GM21786 (cell line): ENCODE measurements around the gene CCL4.

Experiments
- ATAC-seq: cut with Tn5 transposase; IDR thresholded peaks from one replicate; pipeline ENCODE4 v1.9.1; 2021; ENCODE audit not compliant: unreplicated experiment

CCL4 gene

DNA sequence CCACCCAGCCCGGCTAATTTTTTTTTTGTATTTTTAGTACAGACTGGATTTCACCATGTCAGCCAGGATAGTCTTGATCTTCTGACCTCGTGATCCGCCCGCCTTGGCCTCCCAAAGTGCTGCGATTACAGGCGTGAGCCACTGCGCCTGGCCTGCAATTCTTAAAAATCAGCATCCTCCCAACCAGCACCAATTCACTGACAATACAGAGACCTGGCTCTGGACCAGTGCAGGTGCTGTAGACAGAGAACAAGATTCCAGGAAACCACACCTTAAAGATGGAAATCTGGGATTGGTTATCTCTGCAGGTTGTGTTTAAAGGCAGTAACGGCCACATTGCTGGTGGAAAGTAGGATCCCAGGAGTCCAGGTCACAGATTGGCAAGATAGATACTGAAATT is 39.2 kb downstream of the CCL4 start:
- no peak for ATAC-seq

DNA sequence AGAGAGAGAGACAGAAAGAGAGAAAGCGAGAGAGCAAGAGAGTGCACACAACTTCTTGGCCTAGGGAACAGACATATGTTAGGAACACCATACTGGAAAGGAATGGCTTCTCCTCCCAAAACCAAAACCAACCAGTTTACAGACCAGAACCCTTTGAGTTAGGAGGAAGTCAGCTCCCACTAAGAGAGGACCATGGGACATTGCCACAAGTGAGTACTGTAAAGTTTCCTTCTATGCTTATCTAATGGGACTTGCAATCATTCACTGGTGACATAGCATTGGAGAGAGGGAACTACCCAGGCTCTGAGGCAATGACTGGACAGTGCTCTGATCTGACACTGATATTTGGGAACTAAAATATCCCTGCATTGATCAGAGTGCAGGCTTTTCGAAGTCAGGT is 40.4 kb downstream of the CCL4 start:
- no peak for ATAC-seq

DNA sequence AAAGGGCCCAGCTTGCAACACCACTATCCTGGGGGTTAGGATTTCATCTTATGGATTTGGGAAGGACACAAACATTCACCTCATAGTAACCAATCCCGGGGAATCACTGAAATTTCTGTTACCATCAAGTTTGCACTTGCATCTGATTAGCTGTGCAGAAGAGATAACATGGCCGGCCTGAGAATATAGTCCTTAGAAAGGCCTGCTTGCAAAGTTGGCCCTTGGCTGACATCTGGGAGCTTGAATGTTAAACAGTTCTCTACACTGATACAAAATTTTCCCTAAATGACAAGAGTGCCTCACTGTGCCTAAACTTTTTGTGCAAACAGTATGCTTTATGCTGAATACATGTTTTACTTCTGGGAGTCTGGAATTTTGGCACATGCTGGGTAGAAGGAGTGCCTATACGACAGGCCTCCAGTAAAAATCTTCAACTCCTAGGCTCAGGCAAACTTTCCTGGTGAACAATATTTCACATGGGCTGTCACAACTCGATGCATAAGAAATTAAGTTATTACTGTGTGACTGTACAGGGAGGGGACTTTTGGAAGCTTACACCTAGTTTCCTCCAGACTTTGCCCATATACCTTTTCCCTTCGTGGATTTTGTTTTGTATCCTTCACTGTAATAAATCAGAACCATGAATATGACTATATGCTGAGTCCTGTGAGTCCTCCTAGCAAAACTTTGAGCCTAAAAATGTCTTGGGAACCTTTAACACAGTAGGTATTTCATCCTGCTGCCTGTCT is 41.5 kb downstream of the CCL4 start:
- ATAC-seq: no peak

GRCh38 chr17:36147601-36148000 is 44.0 kb downstream of the CCL4 start:
- ATAC-seq: no peak

DNA sequence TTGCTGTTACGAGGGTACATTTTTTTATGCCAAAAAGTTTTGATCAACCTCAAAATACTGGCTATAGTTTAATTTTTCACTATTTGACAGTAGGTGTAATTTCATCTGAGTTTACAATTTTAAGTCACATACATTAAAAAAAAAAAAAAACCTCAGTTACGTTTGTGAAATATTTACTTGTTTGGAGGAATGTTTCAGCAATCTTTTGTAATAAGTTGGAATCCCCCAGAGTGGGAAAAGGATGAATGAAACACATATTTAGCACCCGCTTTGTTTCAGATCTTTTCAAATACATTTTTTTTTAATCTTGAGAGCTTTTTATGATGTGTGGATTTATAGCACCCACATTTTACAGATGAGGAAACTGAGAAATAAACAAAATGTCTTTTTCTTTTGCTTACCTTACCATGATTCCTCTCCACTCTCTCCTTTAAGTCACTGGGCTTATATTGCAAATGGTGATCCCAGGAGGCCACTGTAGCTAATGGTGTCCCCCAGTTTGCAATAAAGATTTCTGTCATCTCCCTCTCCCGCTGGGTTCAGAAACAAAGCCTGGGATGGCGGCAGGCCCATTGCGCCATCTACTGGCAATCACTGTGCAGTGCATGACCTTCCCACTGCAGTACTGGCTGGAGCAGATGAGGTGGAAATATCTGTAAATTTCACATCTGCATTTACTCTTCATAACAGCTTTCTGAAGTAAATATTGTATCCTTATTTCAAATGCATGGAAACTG is 45.1 kb downstream of the CCL4 start:
- no peak for ATAC-seq

GRCh38 chr17:36149296-36149820 is 45.7 kb downstream of the CCL4 start:
- no peak for ATAC-seq

DNA sequence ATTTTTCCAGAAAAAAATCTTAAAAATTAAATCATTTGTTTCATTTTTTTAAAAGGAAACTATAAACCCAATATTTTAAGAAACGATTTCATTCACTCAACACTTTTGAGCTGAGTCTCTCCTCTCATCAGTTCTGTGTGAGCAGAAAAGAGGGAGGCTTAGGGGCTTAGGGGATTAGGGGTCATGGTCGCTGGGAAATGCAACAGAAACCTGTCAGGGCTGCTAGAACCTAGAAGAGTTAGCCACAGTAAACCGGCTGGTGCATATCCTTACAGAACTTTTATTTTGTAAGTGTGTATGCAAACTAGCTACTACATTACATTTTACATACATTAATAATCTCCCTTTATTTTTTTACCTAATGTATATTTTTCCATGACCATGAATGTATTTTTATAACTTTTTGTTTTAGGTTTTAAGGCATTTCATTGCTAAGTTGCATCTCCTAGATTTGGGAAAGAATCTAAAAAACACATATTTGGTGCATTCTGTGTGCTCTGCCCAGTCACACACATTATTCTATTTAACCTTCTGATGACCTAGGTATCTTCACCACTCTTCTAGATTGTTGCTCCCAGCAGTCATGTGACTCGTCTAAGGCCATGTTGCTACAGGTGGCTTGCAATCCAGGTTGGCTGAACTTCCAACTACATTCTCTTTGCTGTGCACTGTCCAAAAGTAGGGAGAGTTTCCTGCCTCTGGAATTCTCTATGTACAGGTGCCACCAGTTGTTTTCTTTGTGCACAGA is 48.4 kb downstream of the CCL4 start:
- ATAC-seq: no peak

DNA sequence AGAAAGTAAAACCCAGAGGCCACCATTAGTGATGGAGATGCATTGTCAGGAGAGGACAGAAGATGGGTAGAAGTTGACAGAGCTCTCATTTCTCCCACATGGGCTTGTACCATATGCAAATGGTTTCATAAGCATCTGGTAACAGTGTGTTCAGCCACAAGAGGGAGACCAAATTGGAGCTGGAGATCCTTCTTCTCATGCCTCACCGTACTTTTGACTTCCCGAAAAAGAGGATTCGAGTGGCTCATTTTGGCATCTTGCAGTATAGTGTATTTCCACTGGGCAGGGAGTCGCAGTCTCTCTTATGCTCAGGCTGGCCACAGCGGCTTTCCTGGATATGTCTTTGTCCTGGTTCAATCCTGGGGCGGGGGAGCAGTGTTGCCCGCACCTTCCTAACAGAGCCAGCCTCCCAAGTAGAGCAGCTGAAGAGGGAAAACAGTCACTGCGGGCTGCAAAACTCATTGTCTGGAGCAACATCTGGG is 49.1 kb downstream of the CCL4 start:
- ATAC-seq: no peak

DNA sequence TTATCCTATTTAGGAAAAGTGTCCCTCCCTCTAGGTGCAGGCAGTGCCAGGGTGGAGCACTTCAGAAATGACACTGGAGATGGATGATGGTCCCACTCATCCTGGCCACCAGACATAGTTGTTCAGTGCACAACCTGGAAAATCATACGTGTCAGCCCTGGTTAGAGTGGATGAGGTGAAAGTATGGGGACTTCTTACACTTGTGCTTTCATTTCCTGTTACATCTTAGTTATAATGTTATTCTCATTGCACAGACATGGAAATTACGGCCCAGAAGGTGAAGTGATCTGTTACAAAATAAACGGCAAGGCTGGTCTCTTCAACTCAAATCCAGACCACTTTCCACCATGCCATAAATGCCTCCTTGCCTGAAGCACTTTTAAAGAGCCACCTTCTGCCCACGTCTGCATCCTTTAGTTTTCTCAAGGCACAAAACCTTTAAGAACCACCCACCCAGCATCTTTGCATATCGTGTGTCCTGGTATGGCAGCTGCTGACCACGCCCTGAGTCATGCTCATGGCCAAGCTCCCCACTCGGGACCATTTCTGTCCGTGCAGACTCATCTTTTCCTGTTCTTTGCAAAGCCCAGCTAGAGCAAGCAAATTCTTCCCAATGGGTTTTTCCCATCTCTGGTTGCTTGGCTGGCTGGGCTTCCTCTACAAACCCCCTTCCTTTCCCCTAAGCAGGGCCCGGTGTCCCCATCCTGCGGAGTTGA is 50.4 kb downstream of the CCL4 start:
- no peak for ATAC-seq
